IMR-90 (cell line): ENCODE data around the gene CDYL2. TPM values are rescaled to one million over a fixed set of nuclear protein-coding genes. Genes with fewer than 3 reads are reported as not detected.

ENCODE experiments used
- ATAC-seq: fragments of 200-7000 bp; cut with Tn5 transposase; 2 replicates; pipeline ENCODE4 v1.9.1; 2020; ENCODE audit warnings: low read depth, mild to moderate bottlenecking, moderate library complexity
- BruUV-seq: library from RNA; stranded (reverse); fragments of 400-500 nt; replicated peaks from 2 replicates; lab custom pipeline; 2021; lab: Mats Ljungman, UMichigan
- CTCF ChIA-PET: fragments of 300-600 bp; formaldehyde crosslinking; extraction: SDS; loops from one replicate; lab custom pipeline; 2021; ENCODE audit warnings: antibody characterized with exemption; lab: Yijun Ruan, JAX
- POLR2A ChIA-PET: fragments of 300-600 bp; sonication (Branson Sonifier 250); formaldehyde crosslinking; loops from one replicate; lab custom pipeline; 2022; ENCODE audit warnings: antibody characterized with exemption; ENCODE audit not compliant: unreplicated experiment; lab: Charles Lee
- DNase-seq: peaks from one replicate; pipeline ENCODE4 v3.0.0; 2013
- H2AFZ ChIP-seq: replicated peaks from 2 replicates; pipeline ENCODE3; 2013; ENCODE audit warnings: low read length, mild to moderate bottlenecking; ENCODE audit not compliant: poor library complexity
- H2AK5ac ChIP-seq: 2 replicates; pipeline ENCODE4 v1.6.1; 2013; ENCODE audit warnings: low read depth, low read length, inconsistent platforms
- H2AK9ac ChIP-seq: replicated peaks from 2 replicates; pipeline ENCODE3; 2013; ENCODE audit warnings: mild to moderate bottlenecking, low read depth, low read length, moderate library complexity; ENCODE audit not compliant: poor library complexity
- H2BK120ac ChIP-seq: 2 replicates; pipeline ENCODE4 v1.6.1; 2013; ENCODE audit warnings: low read depth, low read length, inconsistent platforms
- H2BK15ac ChIP-seq: 3 replicates; pipeline ENCODE4 v1.6.1; 2013; ENCODE audit warnings: low read depth, low read length, inconsistent platforms
- H2BK20ac ChIP-seq: 2 replicates; pipeline ENCODE4 v1.6.1; 2013; ENCODE audit warnings: low read depth, mild to moderate bottlenecking, inconsistent platforms, low read length, moderate library complexity
- H2BK5ac ChIP-seq: 2 replicates; pipeline ENCODE4 v1.6.1; 2013; ENCODE audit warnings: mild to moderate bottlenecking, low read depth, low read length, inconsistent platforms; ENCODE audit not compliant: poor library complexity, severe bottlenecking
- H3K14ac ChIP-seq: replicated peaks from 2 replicates; pipeline ENCODE4 v1.6.1; 2013; ENCODE audit warnings: low read depth, low read length, inconsistent platforms
- H3K18ac ChIP-seq: 2 replicates; pipeline ENCODE4 v1.6.1; 2013; ENCODE audit warnings: low read depth, low read length, control low read depth
- H3K23ac ChIP-seq: 2 replicates; pipeline ENCODE4 v1.6.1; 2013; ENCODE audit warnings: low read depth, low read length, inconsistent platforms
- H3K27ac ChIP-seq: 2 replicates; pipeline ENCODE4 v1.5.1; 2013; ENCODE audit warnings: mild to moderate bottlenecking, control low read depth, low read length; ENCODE audit not compliant: insufficient read depth
- H3K27me3 ChIP-seq: 2 replicates; pipeline ENCODE4 v1.6.1; 2013; ENCODE audit warnings: low read length; ENCODE audit not compliant: control insufficient read depth, insufficient read depth
- H3K36me3 ChIP-seq: 2 replicates; pipeline ENCODE4 v1.6.1; 2013; ENCODE audit warnings: low read length, mixed read lengths; ENCODE audit not compliant: control insufficient read depth, insufficient read depth
- H3K4ac ChIP-seq: 2 replicates; pipeline ENCODE4 v1.6.1; 2013; ENCODE audit warnings: low read depth, low read length, inconsistent platforms
- H3K4me1 ChIP-seq: 2 replicates; pipeline ENCODE4 v1.6.1; 2013; ENCODE audit warnings: low read length, mixed read lengths; ENCODE audit not compliant: control insufficient read depth, insufficient read depth
- H3K4me2 ChIP-seq: 2 replicates; pipeline ENCODE4 v1.6.1; 2013; ENCODE audit warnings: low read depth, mild to moderate bottlenecking, control low read depth, low read length, moderate library complexity
- H3K4me3 ChIP-seq: 2 replicates; pipeline ENCODE4 v1.5.1; 2013; ENCODE audit warnings: low read depth, mild to moderate bottlenecking, control low read depth, low read length, moderate library complexity; ENCODE audit not compliant: insufficient read depth
- H3K56ac ChIP-seq: 2 replicates; pipeline ENCODE4 v1.6.1; 2013; ENCODE audit warnings: low read length, inconsistent platforms; ENCODE audit not compliant: insufficient read depth; ENCODE audit errors: extremely low read depth
- H3K79me1 ChIP-seq, 2 experiments: 2 replicates each; pipeline ENCODE4 v1.6.1; 2013; ENCODE audit warnings: low read length in 2 of 2, inconsistent platforms in 1 of 2, low read depth in 1 of 2
- H3K9ac ChIP-seq: 2 replicates; pipeline ENCODE4 v1.6.1; 2013; ENCODE audit warnings: low read depth, low read length, control low read depth
- H3K9me1 ChIP-seq: 2 replicates; pipeline ENCODE4 v1.6.1; 2013; ENCODE audit warnings: low read length, inconsistent platforms; ENCODE audit not compliant: insufficient read depth
- H3K9me3 ChIP-seq: 2 replicates; pipeline ENCODE4 v1.6.1; 2013; ENCODE audit warnings: low read length; ENCODE audit not compliant: control insufficient read depth, insufficient read depth
- H4K20me1 ChIP-seq: 2 replicates; pipeline ENCODE4 v1.6.1; 2013; ENCODE audit warnings: low read length, inconsistent platforms; ENCODE audit not compliant: insufficient read depth
- H4K5ac ChIP-seq: 2 replicates; pipeline ENCODE4 v1.6.1; 2013; ENCODE audit warnings: mild to moderate bottlenecking, low read depth, low read length, control low read depth
- H4K8ac ChIP-seq, 2 experiments: 2 replicates each; pipeline ENCODE4 v1.6.1; 2013; ENCODE audit warnings: low read depth in 2 of 2, low read length in 2 of 2, control low read depth in 1 of 2, inconsistent platforms in 1 of 2
- H4K91ac ChIP-seq: 2 replicates; pipeline ENCODE4 v1.6.1; 2013; ENCODE audit warnings: low read depth, low read length, inconsistent platforms; ENCODE audit not compliant: insufficient read depth
- BHLHE40 ChIP-seq: fragments of 150-350 bp; IDR thresholded peaks from 2 replicates; pipeline ENCODE4 v1.6.1; 2016; ENCODE audit warnings: mild to moderate bottlenecking, low read depth, low read length
- CHD1 ChIP-seq: IDR thresholded peaks from 2 replicates; pipeline ENCODE4 v1.6.1; 2012; ENCODE audit warnings: low read depth, low read length, improper control_type of control experiment
- ELK1 ChIP-seq: fragments of 150-350 bp; IDR thresholded peaks from 2 replicates; pipeline ENCODE4 v1.6.1; 2016; ENCODE audit warnings: low read depth, mild to moderate bottlenecking, low read length, moderate library complexity, borderline replicate concordance
- FOS ChIP-seq: fragments of 150-350 bp; IDR thresholded peaks from 2 replicates; pipeline ENCODE4 v1.6.1; 2016; ENCODE audit warnings: low read depth, low read length
- MXI1 ChIP-seq: IDR thresholded peaks from 2 replicates; pipeline ENCODE4 v1.6.1; 2012; ENCODE audit warnings: low read depth, mild to moderate bottlenecking, low read length, moderate library complexity, borderline replicate concordance
- NFE2L2 ChIP-seq: fragments of 150-350 bp; IDR thresholded peaks from 2 replicates; pipeline ENCODE4 v1.6.1; 2016; ENCODE audit warnings: low read depth, mild to moderate bottlenecking, low read length
- POLR2A ChIP-seq: IDR thresholded peaks from 2 replicates; pipeline ENCODE4 v1.6.1; 2012; ENCODE audit warnings: mild to moderate bottlenecking, low read depth, low read length
- RCOR1 ChIP-seq: IDR thresholded peaks from 2 replicates; pipeline ENCODE4 v1.6.1; 2012; ENCODE audit warnings: mild to moderate bottlenecking, low read length, improper control_type of control experiment; ENCODE audit not compliant: insufficient replicate concordance
- SMC3 ChIP-seq: fragments of 150-350 bp; IDR thresholded peaks from 2 replicates; pipeline ENCODE4 v1.6.1; 2016; ENCODE audit warnings: low read depth, mild to moderate bottlenecking, antibody characterized with exemption, low read length, moderate library complexity
- USF2 ChIP-seq: fragments of 150-350 bp; IDR thresholded peaks from 2 replicates; pipeline ENCODE4 v1.6.1; 2017; ENCODE audit warnings: mild to moderate bottlenecking, antibody characterized with exemption, low read length, low read depth
- WGBS, 2 experiments: methylation state at CpG; one replicate each; pipeline versions ENCODE4 v1.1.5 to v1.1.7; 2013; ENCODE audit warnings: missing lambda C conversion rate in 2 of 2; ENCODE audit not compliant: insufficient read length in 1 of 2; ENCODE audit errors: extremely low coverage in 2 of 2; 5-methylcytosine and 5-hydroxymethylcytosine counted together
- dilution Hi-C: fragments of 300-500 bp; cut with HindIII; formaldehyde crosslinking; loops from one replicate; pipeline ENCODE4 v1.14.3; 2018; ENCODE audit warnings: low sequenced_read_pairs; ENCODE audit not compliant: unreplicated experiment
- in situ Hi-C: fragments of 300-500 bp; cut with MboI; formaldehyde crosslinking; loops from 3 replicates; pipeline ENCODE4 v1.14.3; 2019; ENCODE audit warnings: low sequenced_read_pairs, inconsistent platforms, mixed read lengths
- intact Hi-C: fragments of 100-400 bp; cut with micrococcal nuclease; formaldehyde crosslinking; loops from 2 replicates; pipeline ENCODE4 v1.10.0; 2022
- polyA plus RNA-seq, 3 experiments: library from polyadenylated mRNA; depleted of rRNA; stranded (reverse); fragments of >200 nt; gene quantifications; 2 replicates each; pipeline ENCODE4 v1.2.3, GENCODE V29; 2012; ENCODE audit warnings: low replicate concordance in 1 of 3
- total RNA-seq: library from RNA; depleted of rRNA; stranded (reverse); fragments of >200 nt; gene quantifications from 2 replicates; pipeline ENCODE4 v1.2.3, GENCODE V29; 2012
- TF ChIP-seq, protein P1 (sequence below): conservative IDR thresholded peaks from 2 replicates; pipeline ENCODE4 v1.5.1; 2012; ENCODE audit warnings: mild to moderate bottlenecking, low read depth, low read length, improper control_type of control experiment

The CDYL2 gene
- total and polyA plus RNA-seq, 2 of the 4 experiments (the other 2 are of a cell fraction) = 1.2 to 3.9 TPM

DNA sequence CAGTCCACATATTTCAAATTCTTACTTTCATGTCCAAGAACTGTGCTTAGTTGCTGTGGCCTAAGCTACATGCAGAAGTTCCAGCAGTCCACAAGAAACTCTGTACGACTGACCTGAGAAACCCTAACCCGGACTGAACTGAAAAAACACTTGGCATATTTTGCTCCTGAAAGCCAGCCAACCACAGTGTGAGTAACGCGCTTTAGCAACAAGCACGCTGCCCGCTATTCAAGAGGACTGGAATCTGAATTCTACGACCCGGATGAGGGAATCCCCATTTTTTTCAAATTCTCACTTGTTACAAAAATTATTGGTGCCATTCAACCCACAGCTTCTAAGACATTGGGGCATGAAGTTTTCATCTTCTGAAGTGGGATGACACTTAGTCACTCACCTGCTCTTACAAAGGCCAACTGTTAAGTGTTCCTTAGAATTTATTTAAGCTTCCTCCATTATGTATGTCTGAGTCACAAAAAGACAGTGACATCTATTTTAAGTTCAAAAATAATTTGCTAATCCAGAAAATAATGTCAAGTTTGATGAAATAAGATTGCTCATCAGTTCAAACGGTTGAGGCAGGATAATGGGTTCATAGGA lies 78.7 kb downstream of the CDYL2 start:
- in situ Hi-C loops = no loop called here
- no peak overlapping the region for H2BK20ac ChIP-seq
- H3K23ac ChIP-seq = no peak overlapping the region
- no peak overlapping the region for H4K5ac ChIP-seq
- no peaks in the 10 kb centered on the region for H4K20me1 ChIP-seq
- peaks cover 6% of the 10 kb centered on the region; the same call in 1 of the 2 replicates for H3K9me3 ChIP-seq
- H2BK120ac ChIP-seq = no peak overlapping the region
- no peak overlapping the region for H3K27ac ChIP-seq
- 87% methylated on average over 8 of the region's 9 CpGs; no CpG with 5 or more reads in 1 of the 2 experiments for WGBS, 2 experiments
- H2BK5ac ChIP-seq = no peak overlapping the region
- no peak for TF ChIP-seq SMC3
- no peak for TF ChIP-seq RCOR1
- TF ChIP-seq CHD1 = no peak
- TF ChIP-seq MXI1 = no peak
- TF ChIP-seq NFE2L2 = no peak
- TF ChIP-seq POLR2A = no peak
- TF ChIP-seq, protein P1, sequence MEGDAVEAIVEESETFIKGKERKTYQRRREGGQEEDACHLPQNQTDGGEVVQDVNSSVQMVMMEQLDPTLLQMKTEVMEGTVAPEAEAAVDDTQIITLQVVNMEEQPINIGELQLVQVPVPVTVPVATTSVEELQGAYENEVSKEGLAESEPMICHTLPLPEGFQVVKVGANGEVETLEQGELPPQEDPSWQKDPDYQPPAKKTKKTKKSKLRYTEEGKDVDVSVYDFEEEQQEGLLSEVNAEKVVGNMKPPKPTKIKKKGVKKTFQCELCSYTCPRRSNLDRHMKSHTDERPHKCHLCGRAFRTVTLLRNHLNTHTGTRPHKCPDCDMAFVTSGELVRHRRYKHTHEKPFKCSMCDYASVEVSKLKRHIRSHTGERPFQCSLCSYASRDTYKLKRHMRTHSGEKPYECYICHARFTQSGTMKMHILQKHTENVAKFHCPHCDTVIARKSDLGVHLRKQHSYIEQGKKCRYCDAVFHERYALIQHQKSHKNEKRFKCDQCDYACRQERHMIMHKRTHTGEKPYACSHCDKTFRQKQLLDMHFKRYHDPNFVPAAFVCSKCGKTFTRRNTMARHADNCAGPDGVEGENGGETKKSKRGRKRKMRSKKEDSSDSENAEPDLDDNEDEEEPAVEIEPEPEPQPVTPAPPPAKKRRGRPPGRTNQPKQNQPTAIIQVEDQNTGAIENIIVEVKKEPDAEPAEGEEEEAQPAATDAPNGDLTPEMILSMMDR = no peak
- TF ChIP-seq USF2 = no peak
- TF ChIP-seq FOS = no peak
- no peak for TF ChIP-seq BHLHE40
- no peak for TF ChIP-seq ELK1
- H2AK5ac ChIP-seq = no peak overlapping the region
- no peak overlapping the region for H3K14ac ChIP-seq
- H2BK15ac ChIP-seq = no peak overlapping the region
- ATAC-seq (no peak), DNase-seq (no peak)
- CTCF ChIA-PET = no interaction called here
- H3K4me1 ChIP-seq = no peaks in the 10 kb centered on the region
- POLR2A ChIA-PET = no interaction called here
- no peak overlapping the region for H3K18ac ChIP-seq
- dilution Hi-C loops = no loop called here
- H3K36me3 ChIP-seq = no peaks in the 10 kb centered on the region
- 0 out of 4 replicates have a peak, but pooled peaks cover 0 to 4% of the 10 kb centered on the region in 2 experiments for H3K79me1 ChIP-seq
- H3K9me1 ChIP-seq = no peaks in the 10 kb centered on the region
- H3K4ac ChIP-seq = no peak overlapping the region
- H3K4me3 ChIP-seq = no peak overlapping the region
- H4K8ac ChIP-seq = no peak overlapping the region
- H3K27me3 ChIP-seq = no peaks in the 10 kb centered on the region
- no peak overlapping the region for H4K91ac ChIP-seq
- H3K9ac ChIP-seq = no peak overlapping the region
- no TSS peak for BruUV-seq
- no peak overlapping the region for H3K4me2 ChIP-seq
- no peak overlapping the region for H3K56ac ChIP-seq
- no peak overlapping the region for H2AK9ac ChIP-seq
- intact Hi-C loops = no loop called here
- no peak overlapping the region for H2AFZ ChIP-seq
